HG03575 (cell line): ENCODE data around the gene BCR.

ENCODE experiments used
- ATAC-seq: cut with Tn5 transposase; IDR thresholded peaks from one replicate; pipeline ENCODE4 v1.9.1; 2021; ENCODE audit not compliant: unreplicated experiment, insufficient number of reproducible peaks, low FRiP score; ENCODE audit errors: extremely low read depth

The BCR gene

GRCh38 chr22:23222793-23223568 is 42.7 kb downstream of the BCR start:
- no peak for ATAC-seq

GRCh38 chr22:23223569-23224317 is 43.4 kb downstream of the BCR start:
- no peak for ATAC-seq

GRCh38 chr22:23224846-23225245 is 44.5 kb downstream of the BCR start:
- ATAC-seq = no peak

- ATAC-seq = no peak
These were observed 45.0 kb downstream of the BCR start for GRCh38 chr22:23225337-23225723.

- no peak for ATAC-seq
These were observed 45.6 kb downstream of the BCR start for GRCh38 chr22:23225724-23226496.

GRCh38 chr22:23226497-23226850 is 46.2 kb downstream of the BCR start:
- no peak for ATAC-seq

GRCh38 chr22:23227380-23227779 is 47.1 kb downstream of the BCR start:
- no peak for ATAC-seq

- ATAC-seq = no peak
These were observed 48.2 kb downstream of the BCR start for GRCh38 chr22:23228503-23228902.

GRCh38 chr22:23229646-23230045 is 49.3 kb downstream of the BCR start:
- no peak for ATAC-seq

- ATAC-seq = no peak
These were observed 50.2 kb downstream of the BCR start for GRCh38 chr22:23230348-23231068.

- ATAC-seq = no peak
These were observed 51.3 kb downstream of the BCR start for GRCh38 chr22:23231471-23232093.

GRCh38 chr22:23232094-23232905 is 52.0 kb downstream of the BCR start:
- no peak for ATAC-seq

GRCh38 chr22:23233084-23233531 is 52.8 kb downstream of the BCR start:
- ATAC-seq = no peak

GRCh38 chr22:23233752-23234408 is 53.6 kb downstream of the BCR start:
- ATAC-seq = no peak

- no peak for ATAC-seq
These were observed 54.3 kb downstream of the BCR start for GRCh38 chr22:23234409-23235161.

GRCh38 chr22:23235425-23235824 is 55.1 kb downstream of the BCR start:
- no peak for ATAC-seq

GRCh38 chr22:23236026-23236425 is 55.7 kb downstream of the BCR start:
- no peak for ATAC-seq
